Stimulated activated CD8-positive, alpha-beta memory T cell treated with anti-CD3 and anti-CD28 coated beads, Interleukin-12 subunit alpha, Interleukin-12 subunit beta, amount 100 ng/mL, for 1 hour (primary cell): ENCODE results near the gene ZBTB20.
"Not testable (repeated sequence)": the region's sequence is repeated elsewhere in the genome, so short reads cannot be mapped to it uniquely, and the experiment has no call there.

Source experiments
- DNase-seq: peaks from one replicate; pipeline ENCODE4 v3.0.0-alpha.2; 2020; ENCODE audit warnings: low read depth

Gene ZBTB20

GRCh38 chr3:114714237-114714636 lies 432.9 kb downstream of the ZBTB20 start:
- no peak for DNase-seq

GRCh38 chr3:114712728-114713492 lies 434.2 kb downstream of the ZBTB20 start:
- no peak for DNase-seq

- no peak for DNase-seq
These were observed 435.7 kb downstream of the ZBTB20 start for GRCh38 chr3:114711321-114711886.

DNA sequence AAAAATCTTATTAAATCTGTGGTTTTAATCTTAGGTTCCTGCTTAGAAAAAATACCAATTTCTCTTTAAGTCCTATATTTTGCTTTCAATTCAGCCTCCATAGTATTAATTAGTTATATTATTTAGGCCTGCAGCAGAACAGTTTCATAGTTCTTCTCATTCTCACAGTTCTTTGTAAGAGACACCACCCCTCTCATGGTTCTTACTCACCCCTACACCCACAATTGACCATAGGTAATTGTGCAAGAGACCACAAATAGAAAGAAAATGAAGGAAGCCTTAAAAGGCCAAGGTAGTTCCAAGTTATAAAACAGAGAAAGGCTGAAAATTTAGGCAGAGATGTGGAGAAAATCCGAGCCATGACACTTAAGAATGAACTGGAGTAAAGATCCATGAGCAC lies 438.0 kb downstream of the ZBTB20 start:
- DNase-seq = no peak

DNA sequence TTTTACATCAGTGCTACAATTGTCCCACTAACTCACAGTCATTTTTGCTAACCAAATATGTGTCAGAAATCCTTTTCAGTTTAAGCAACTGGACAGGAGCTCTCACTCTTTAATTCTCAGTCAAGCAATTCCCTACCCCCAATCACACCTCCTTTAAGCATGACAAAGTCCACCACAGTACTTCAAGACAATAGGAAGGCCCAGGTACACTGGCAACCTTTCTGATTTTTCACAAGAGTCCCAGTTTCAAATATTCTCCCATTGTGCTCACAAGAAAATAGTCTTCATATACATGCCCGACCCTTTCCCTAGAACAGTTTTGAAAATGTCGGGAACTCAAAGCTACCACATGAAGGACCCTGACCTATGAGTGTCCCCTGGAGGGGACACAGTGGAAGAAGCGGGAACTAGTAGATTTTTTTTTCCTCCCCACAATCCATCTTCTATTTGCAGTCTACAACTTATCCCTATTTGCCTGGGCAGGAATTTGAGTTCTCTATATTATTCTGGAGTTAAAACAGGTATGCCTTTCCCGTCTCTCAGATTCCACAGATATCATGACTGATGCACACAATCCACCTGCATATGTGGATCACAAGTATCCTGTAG lies 439.7 kb downstream of the ZBTB20 start:
- DNase-seq = no peak

DNA sequence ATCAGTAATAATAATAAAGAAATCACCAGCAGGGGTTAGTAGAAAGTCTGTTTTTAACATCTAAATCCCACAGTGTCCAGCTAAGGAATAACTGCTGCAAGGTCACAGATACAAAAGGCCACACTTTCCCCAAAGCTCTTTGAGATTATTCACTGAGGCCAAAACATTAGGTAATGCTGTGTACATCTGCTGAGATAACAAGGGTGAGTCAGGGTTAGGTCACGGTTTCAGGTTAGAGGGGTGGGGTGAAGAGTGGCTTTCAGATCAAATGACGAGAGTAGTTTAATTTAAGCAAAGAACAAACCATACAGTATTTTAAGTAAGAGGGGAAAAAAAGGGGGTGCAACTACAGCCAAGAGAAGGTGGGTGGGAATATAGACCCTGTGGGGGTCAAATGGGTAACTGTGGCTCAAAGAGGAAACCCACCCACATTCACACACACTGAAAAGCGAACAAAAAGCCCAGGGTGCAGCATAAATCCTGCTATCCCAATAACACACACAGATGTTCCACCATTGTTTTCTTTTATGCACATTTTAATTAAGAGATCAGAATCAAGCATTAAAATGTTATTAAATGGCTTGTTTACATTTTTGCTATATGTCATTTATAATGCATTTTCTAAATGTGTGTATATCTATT lies 440.4 kb downstream of the ZBTB20 start:
- no peak for DNase-seq

- no peak for DNase-seq
These were observed 446.4 kb downstream of the ZBTB20 start for GRCh38 chr3:114700637-114701234.

DNA sequence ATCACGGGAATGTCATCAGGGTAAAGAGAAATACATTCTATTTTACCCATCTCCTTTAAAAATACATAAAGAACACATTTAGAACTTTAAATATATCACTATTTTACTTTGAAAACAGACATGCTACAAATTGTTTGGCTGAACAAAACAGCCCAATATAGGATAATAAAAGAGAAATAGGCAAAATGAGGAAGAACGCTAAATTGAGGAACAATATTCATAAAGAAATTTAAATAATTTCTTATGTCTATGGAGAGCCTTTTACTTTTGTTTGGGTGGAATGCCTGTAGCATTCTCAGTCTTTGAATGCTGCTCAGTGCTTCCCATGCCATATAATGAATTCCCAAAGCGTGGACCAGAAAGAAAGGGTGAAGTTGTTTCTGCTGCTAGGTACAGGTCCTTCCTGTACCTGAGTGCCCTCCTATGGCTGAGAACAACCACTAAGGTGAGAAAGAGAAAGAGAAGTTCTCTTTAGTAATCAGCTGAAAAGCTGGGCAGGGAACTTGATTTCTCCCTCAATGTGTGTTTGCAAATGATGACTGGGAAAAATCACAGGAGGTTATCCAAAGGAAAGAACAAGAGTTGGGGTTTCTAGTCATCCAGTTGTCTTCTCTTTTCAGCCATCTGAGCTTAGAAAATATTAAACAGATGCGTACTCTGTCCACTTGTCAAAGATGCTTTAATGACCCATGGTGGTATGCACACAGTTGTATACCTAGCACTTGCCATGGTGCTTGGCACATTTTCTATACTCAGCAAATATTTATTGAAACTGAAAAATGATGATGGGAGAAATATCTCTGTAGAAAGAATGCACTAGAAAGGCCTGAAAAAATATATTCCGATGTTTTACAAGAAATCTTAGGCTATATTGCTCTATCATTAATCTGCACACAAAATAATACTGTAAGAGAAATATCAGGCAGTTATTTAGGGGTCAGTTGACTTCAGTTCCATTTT lies 448.7 kb downstream of the ZBTB20 start:
- no peak for DNase-seq

GRCh38 chr3:114697401-114697800 lies 449.7 kb downstream of the ZBTB20 start:
- DNase-seq = no peak

GRCh38 chr3:114694251-114694650 lies 452.8 kb downstream of the ZBTB20 start:
- no peak for DNase-seq

DNA sequence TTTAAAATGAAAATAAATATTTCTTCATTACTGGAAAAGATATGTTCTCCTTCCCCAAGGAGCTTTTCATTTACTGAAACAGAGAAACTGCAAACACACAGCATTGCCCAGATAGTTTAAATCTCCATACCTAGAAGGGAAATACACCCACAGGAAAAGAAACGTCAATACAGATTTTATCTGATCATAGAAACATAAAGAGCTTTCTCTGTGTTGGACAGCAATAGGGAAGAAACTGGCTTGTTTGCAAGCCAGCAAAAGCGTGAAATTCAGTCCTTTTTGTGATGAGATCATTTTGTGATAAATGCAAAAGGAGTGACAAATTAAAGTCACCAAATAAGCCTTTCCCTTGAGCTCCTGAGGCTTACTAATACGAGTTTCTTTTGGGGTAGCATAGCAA lies 455.2 kb downstream of the ZBTB20 start:
- no peak for DNase-seq

- no peak for DNase-seq
These were observed 456.2 kb downstream of the ZBTB20 start for GRCh38 chr3:114690911-114691310.

- DNase-seq = no peak
These were observed 459.9 kb downstream of the ZBTB20 start for GRCh38 chr3:114687151-114687550.

- DNase-seq = no peak
These were observed 460.5 kb downstream of the ZBTB20 start for GRCh38 chr3:114686621-114687020.

DNA sequence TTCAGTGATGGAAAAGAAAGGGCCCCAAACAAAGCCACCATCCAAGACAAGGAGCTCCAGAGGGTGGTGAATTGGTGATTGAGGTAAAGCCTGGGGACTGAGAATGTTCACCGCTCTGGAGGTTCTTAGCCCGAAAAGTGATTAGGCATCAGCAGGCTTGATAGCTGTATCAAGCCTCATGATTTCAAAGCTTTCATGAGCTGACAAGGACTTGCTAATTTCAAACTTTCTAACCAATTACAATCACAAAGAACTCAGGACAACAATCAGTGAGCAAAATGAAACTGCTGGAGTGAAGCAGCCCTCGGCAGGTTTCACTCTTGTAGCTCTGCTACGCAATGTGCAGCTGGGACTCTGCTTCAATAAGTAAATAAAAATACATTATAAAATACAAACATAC lies 461.9 kb downstream of the ZBTB20 start:
- DNase-seq = no peak

DNA sequence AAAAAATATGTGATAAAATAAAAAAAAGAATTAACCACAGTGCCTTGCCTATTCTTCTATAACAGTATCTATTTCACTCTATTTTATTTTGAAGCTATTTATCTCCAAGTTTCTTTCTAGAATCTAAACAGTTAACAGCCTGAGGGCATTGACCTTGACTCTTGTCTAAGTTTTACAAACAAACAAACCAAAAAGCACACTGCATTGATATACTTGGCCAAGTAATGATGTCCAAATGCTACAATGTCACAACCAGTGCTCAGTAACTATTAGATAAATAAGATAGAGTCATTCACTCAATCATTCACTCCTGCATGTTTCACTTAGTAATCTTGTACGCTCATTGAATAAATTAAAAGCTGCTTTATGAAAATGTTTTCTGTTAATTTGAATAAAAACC lies 466.8 kb downstream of the ZBTB20 start:
- DNase-seq = no peak

DNA sequence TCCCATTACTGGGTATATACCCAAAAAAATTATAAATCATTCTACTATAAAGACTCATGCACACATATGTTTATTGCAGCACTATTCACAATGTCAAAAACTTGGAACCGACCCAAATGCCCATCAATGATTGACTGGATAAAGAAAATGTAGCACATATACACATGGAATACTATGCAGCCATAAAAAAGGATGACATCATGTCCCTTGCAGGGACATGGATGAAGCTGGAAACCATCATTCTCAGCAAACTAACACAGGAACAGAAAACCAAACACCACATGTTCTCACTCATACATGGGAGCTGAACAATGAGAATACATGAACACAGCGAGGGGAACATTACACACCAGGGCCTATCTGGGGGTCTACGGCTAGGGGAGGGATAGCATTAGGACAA lies 467.3 kb downstream of the ZBTB20 start:
- DNase-seq = not testable (repeated sequence)

- DNase-seq = no peak
These were observed 472.0 kb downstream of the ZBTB20 start for GRCh38 chr3:114675104-114675503.

DNA sequence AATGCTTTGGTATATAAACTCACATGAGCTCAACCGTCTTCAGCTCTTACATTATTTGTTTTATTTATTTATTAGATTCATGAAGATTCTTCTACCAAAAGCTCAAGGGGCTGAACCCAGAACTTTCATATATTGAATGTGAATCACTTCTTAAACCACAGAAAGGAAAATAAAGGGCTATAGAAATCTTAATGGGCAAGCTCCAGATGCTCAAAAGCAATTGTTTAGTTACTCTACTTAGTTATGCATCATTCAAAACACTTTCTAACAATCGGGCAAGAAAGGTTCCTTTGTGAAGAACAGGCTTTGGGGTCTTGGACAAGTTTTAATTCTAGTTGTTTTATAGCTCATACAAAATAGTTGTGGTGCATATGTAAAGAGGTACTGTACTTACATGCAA lies 473.1 kb downstream of the ZBTB20 start:
- no peak for DNase-seq

- DNase-seq = no peak
These were observed 473.6 kb downstream of the ZBTB20 start for GRCh38 chr3:114673481-114673880.

GRCh38 chr3:114672692-114673447 lies 474.2 kb downstream of the ZBTB20 start:
- no peak for DNase-seq
